GM18520 (cell line): ENCODE data around the gene PRELID3B.
A peak's percentile ranks its signal among the peaks of the same experiment; 100 is the strongest.

ENCODE experiments used
- ATAC-seq: cut with Tn5 transposase; IDR thresholded peaks from one replicate; pipeline ENCODE4 v1.9.1; 2021; ENCODE audit not compliant: unreplicated experiment

PRELID3B gene

GRCh38 chr20:59010995-59011873 is 31.4 kb downstream of the PRELID3B start:
- no peak for ATAC-seq

GRCh38 chr20:59010321-59010994 is 32.1 kb downstream of the PRELID3B start:
- no peak for ATAC-seq

- no peak for ATAC-seq
Observed at GRCh38 chr20:59008715-59009336, 33.8 kb downstream of the PRELID3B start.

- ATAC-seq: no peak
Observed at GRCh38 chr20:59007665-59008511, 34.7 kb downstream of the PRELID3B start.

GRCh38 chr20:59006864-59007664 is 35.5 kb downstream of the PRELID3B start, which contains the start of gene CTSZ:
Gene CTSZ, minus strand, starts transcription at chr20:59007254. Its CDS starts 126 bp downstream, at chr20:59007128.
- ATAC-seq: no peak

GRCh38 chr20:59006167-59006863 is 36.3 kb downstream of the PRELID3B start:
- ATAC-seq: no peak

GRCh38 chr20:59005523-59006166 is 36.9 kb downstream of the PRELID3B start:
- ATAC-seq: no peak

GRCh38 chr20:59004763-59005522 is 37.6 kb downstream of the PRELID3B start:
- ATAC-seq: peak; percentile 42

- ATAC-seq: no peak
Observed at GRCh38 chr20:59004493-59004762, 38.2 kb downstream of the PRELID3B start.

GRCh38 chr20:59003836-59004492 is 38.6 kb downstream of the PRELID3B start:
- ATAC-seq: no peak

- no peak for ATAC-seq
Observed at GRCh38 chr20:59002874-59003399, 39.6 kb downstream of the PRELID3B start.

- no peak for ATAC-seq
Observed at GRCh38 chr20:59002388-59002787, 40.2 kb downstream of the PRELID3B start.

- no peak for ATAC-seq
Observed at GRCh38 chr20:59001449-59002171, 41.0 kb downstream of the PRELID3B start.

- ATAC-seq: no peak
Observed at GRCh38 chr20:59001068-59001448, 41.5 kb downstream of the PRELID3B start.

- no peak for ATAC-seq
Observed at GRCh38 chr20:59000326-59000725, 42.3 kb downstream of the PRELID3B start.

GRCh38 chr20:58998656-58999055 is 43.9 kb downstream of the PRELID3B start:
- no peak for ATAC-seq
